H9 (cell line): ENCODE measurements around the gene MN1. TPM values are rescaled to one million over a fixed set of nuclear protein-coding genes. Genes with fewer than 3 reads are reported as not detected.

Experiments used
- DNase-seq: peaks from one replicate; pipeline ENCODE4 v3.0.0-alpha.2; 2017
- H2AFZ ChIP-seq: one replicate; pipeline ENCODE4 v1.6.1; 2013; ENCODE audit warnings: mild to moderate bottlenecking, low read length, control low read depth, moderate library complexity
- H2AK5ac ChIP-seq: 2 replicates; pipeline ENCODE4 v1.6.1; 2013; ENCODE audit warnings: low read length, control low read depth, mixed read lengths; ENCODE audit not compliant: insufficient read length
- H2BK120ac ChIP-seq: one replicate; pipeline ENCODE4 v1.6.1; 2013; ENCODE audit warnings: low read depth, mild to moderate bottlenecking, low read length, control low read depth, inconsistent platforms; ENCODE audit not compliant: poor library complexity, severe bottlenecking
- H2BK12ac ChIP-seq: 2 replicates; pipeline ENCODE4 v1.6.1; 2013; ENCODE audit warnings: low read length, control low read depth, mixed read lengths, low read depth; ENCODE audit not compliant: insufficient read length
- H2BK15ac ChIP-seq: 2 replicates; pipeline ENCODE4 v1.6.1; 2013; ENCODE audit warnings: low read depth, low read length, control low read depth
- H2BK20ac ChIP-seq: one replicate; pipeline ENCODE4 v1.6.1; 2013; ENCODE audit warnings: low read depth, mild to moderate bottlenecking, low read length, control low read depth, inconsistent platforms; ENCODE audit not compliant: poor library complexity, severe bottlenecking
- H2BK5ac ChIP-seq: 2 replicates; pipeline ENCODE4 v1.6.1; 2013; ENCODE audit warnings: low read length, control low read depth, mixed read lengths; ENCODE audit not compliant: insufficient read length
- H3K14ac ChIP-seq: 2 replicates; pipeline ENCODE4 v1.6.1; 2013; ENCODE audit warnings: low read length, control low read depth; ENCODE audit not compliant: insufficient read depth
- H3K18ac ChIP-seq: 2 replicates; pipeline ENCODE4 v1.6.1; 2013; ENCODE audit warnings: low read depth, mild to moderate bottlenecking, mixed read lengths, low read length, control low read depth; ENCODE audit not compliant: insufficient read length
- H3K23ac ChIP-seq: 2 replicates; pipeline ENCODE4 v1.6.1; 2013; ENCODE audit warnings: low read length, control low read depth, mixed read lengths, low read depth; ENCODE audit not compliant: insufficient read length
- H3K23me2 ChIP-seq: 2 replicates; pipeline ENCODE4 v1.6.1; 2013; ENCODE audit warnings: low read depth, mild to moderate bottlenecking, mixed read lengths, low read length, control low read depth; ENCODE audit not compliant: insufficient read length, poor library complexity, severe bottlenecking
- H3K27ac ChIP-seq: 2 replicates; pipeline ENCODE4 v1.5.1; 2013; ENCODE audit warnings: low read length, control low read depth, mixed read lengths, low read depth; ENCODE audit not compliant: insufficient read length
- H3K27me3 ChIP-seq: 2 replicates; pipeline ENCODE4 v1.6.1; 2013; ENCODE audit warnings: low read length, control low read depth, inconsistent platforms; ENCODE audit not compliant: insufficient read depth
- H3K4ac ChIP-seq: 2 replicates; pipeline ENCODE4 v1.6.1; 2013; ENCODE audit warnings: low read depth, mild to moderate bottlenecking, control low read depth, inconsistent platforms, low read length, moderate library complexity
- H3K4me1 ChIP-seq: 2 replicates; pipeline ENCODE4 v1.6.1; 2013; ENCODE audit warnings: low read length, control low read depth, inconsistent platforms; ENCODE audit not compliant: insufficient read depth
- H3K4me2 ChIP-seq: 2 replicates; pipeline ENCODE4 v1.6.1; 2013; ENCODE audit warnings: low read length, control low read depth, mixed read lengths; ENCODE audit not compliant: insufficient read length, insufficient read depth
- H3K56ac ChIP-seq: 2 replicates; pipeline ENCODE4 v1.6.1; 2013; ENCODE audit warnings: low read depth, mild to moderate bottlenecking, mixed read lengths, low read length, control low read depth; ENCODE audit not compliant: insufficient read length
- H3K79me1 ChIP-seq: 2 replicates; pipeline ENCODE4 v1.6.1; 2013; ENCODE audit warnings: low read depth, mild to moderate bottlenecking, moderate library complexity, low read length, control low read depth, inconsistent platforms; ENCODE audit not compliant: insufficient read depth, poor library complexity, severe bottlenecking
- H3K79me2 ChIP-seq: 2 replicates; pipeline ENCODE4 v1.6.1; 2013; ENCODE audit warnings: low read length, control low read depth, inconsistent platforms; ENCODE audit not compliant: insufficient read depth
- H3K9ac ChIP-seq: 2 replicates; pipeline ENCODE4 v1.6.1; 2013; ENCODE audit warnings: low read length, control low read depth, mixed read lengths; ENCODE audit not compliant: insufficient read length; ENCODE audit errors: extremely low read depth
- H3K9me3 ChIP-seq: one replicate; pipeline ENCODE4 v1.6.1; 2013; ENCODE audit warnings: low read depth, low read length, inconsistent platforms; ENCODE audit not compliant: control insufficient read depth
- H3T11ph ChIP-seq: one replicate; pipeline ENCODE4 v1.6.1; 2013; ENCODE audit warnings: mild to moderate bottlenecking, low read length, control low read depth, inconsistent platforms
- H4K20me1 ChIP-seq: one replicate; pipeline ENCODE4 v1.6.1; 2013; ENCODE audit not compliant: control insufficient read depth, insufficient read length, insufficient read depth
- H4K5ac ChIP-seq: 2 replicates; pipeline ENCODE4 v1.6.1; 2013; ENCODE audit warnings: low read depth, mild to moderate bottlenecking, mixed read lengths, low read length, control low read depth; ENCODE audit not compliant: insufficient read length
- H4K8ac ChIP-seq: replicated peaks from 2 replicates; pipeline ENCODE4 v1.6.1; 2013; ENCODE audit warnings: low read length, control low read depth, mixed read lengths, low read depth; ENCODE audit not compliant: insufficient read length
- H4K91ac ChIP-seq: 2 replicates; pipeline ENCODE4 v1.6.1; 2013; ENCODE audit warnings: low read depth, mild to moderate bottlenecking, moderate library complexity, mixed read lengths, low read length, control low read depth; ENCODE audit not compliant: insufficient read length
- H3K27ac Mint-ChIP-seq, 3 experiments: 2 replicates in 2 of 3; 3 replicates in 1 of 3; pipeline ENCODE4 v1.8.0; 2020 to 2021; ENCODE audit warnings: mixed read lengths in 3 of 3, mild to moderate bottlenecking in 1 of 3, moderate library complexity in 1 of 3
- H3K27me3 Mint-ChIP-seq: 2 replicates; pipeline ENCODE4 v1.8.0; 2021; ENCODE audit warnings: low read depth, mild to moderate bottlenecking, moderate library complexity, mixed read lengths
- H3K36me3 Mint-ChIP-seq, 3 experiments: 2 replicates in 2 of 3; 3 replicates in 1 of 3; pipeline ENCODE4 v1.8.0; 2020 to 2021; ENCODE audit warnings: low read depth in 3 of 3, mixed read lengths in 3 of 3; ENCODE audit not compliant: insufficient read depth in 1 of 3
- H3K4me1 Mint-ChIP-seq, 2 experiments: 2 replicates each; pipeline ENCODE4 v1.8.0; 2020; ENCODE audit warnings: mixed read lengths in 2 of 2
- H3K4me3 Mint-ChIP-seq, 2 experiments: 2 replicates in 1 of 2; 3 replicates in 1 of 2; pipeline ENCODE4 v1.8.0; 2020 to 2021; ENCODE audit warnings: mild to moderate bottlenecking in 2 of 2, mixed read lengths in 2 of 2, moderate library complexity in 1 of 2
- H3K9me3 Mint-ChIP-seq, 2 experiments: 2 replicates in 1 of 2; 3 replicates in 1 of 2; pipeline ENCODE4 v1.8.0; 2020; ENCODE audit warnings: mild to moderate bottlenecking in 2 of 2, mixed read lengths in 2 of 2, moderate library complexity in 1 of 2
- CTCF ChIP-seq: fragments of 200-600 bp; sonication (generic); conservative IDR thresholded peaks from 3 replicates; pipeline ENCODE4 v1.8.0; 2021; ENCODE audit warnings: antibody characterized with exemption, mild to moderate bottlenecking
- WGBS: extraction: QIAGEN DNeasy Blood & Tissue Kit; methylation state at CpG from one replicate; pipeline ENCODE4 v1.1.7; 2013; ENCODE audit warnings: missing lambda C conversion rate, low lambda C conversion rate, mixed read lengths; ENCODE audit not compliant: insufficient read length; ENCODE audit errors: extremely low coverage; 5-methylcytosine and 5-hydroxymethylcytosine counted together
- total RNA-seq: library from RNA; stranded (reverse); gene quantifications from 2 replicates; pipeline ENCODE4 v1.2.1, GENCODE V29; 2021

MN1 gene
- total RNA-seq, 1 experiment from 2014 or later: 2.8 TPM

GRCh38 chr22:27788500-27789288, 12.9 kb downstream of the MN1 start:
- H3K27me3 Mint-ChIP-seq: peaks cover 53% of the 10 kb centered on the region
- Histone ChIP-seq H3K27ac (no peak overlapping the region), H3K9ac (no peak overlapping the region), H2BK12ac (no peak overlapping the region), H3K4ac (no peak overlapping the region), H2BK120ac (no peak overlapping the region), H2AFZ (no peak overlapping the region), H3K23me2 (no peaks in the 10 kb centered on the region), H3K14ac (no peak overlapping the region), H4K8ac (no peak overlapping the region), H4K5ac (no peak overlapping the region), H2BK15ac (no peak overlapping the region), H3K4me1 (peaks cover 17% of the 10 kb centered on the region; the same call in 1 of the 2 replicates), H3K27me3 (no peaks in the 10 kb centered on the region; the same call in 1 of the 2 replicates), H2BK20ac (no peak overlapping the region), H3K9me3 (no peaks in the 10 kb centered on the region), H3K18ac (no peak overlapping the region), H3K79me1 (no peaks in the 10 kb centered on the region), H3K4me2 (no peak overlapping the region), H4K91ac (no peak overlapping the region), H3T11ph (no peak overlapping the region), H3K23ac (no peak overlapping the region), H2AK5ac (no peak overlapping the region), H2BK5ac (no peak overlapping the region), H3K56ac (no peak overlapping the region), H4K20me1 (no peaks in the 10 kb centered on the region), H3K79me2 (no peaks in the 10 kb centered on the region)
- no peak for DNase-seq
- H3K27ac Mint-ChIP-seq: no peak overlapping the region; a peak in 1 of 7 replicates
- WGBS: no CpG with 5 or more reads among the region's 20 CpGs
- H3K4me1 Mint-ChIP-seq: peaks cover 60 to 72% of the 10 kb centered on the region in 2 experiments
- no peak overlapping the region; a peak in 1 of 5 replicates for H3K4me3 Mint-ChIP-seq
- no peak for TF ChIP-seq CTCF
- H3K36me3 Mint-ChIP-seq: peaks cover 0 to 4% (median 0%) of the 10 kb centered on the region in 3 experiments; a peak in 1 of 7 replicates
- H3K9me3 Mint-ChIP-seq: no peaks in the 10 kb centered on the region
